ENCODE measurements around the gene TMEM30B. TPM values are rescaled to one million over a fixed set of nuclear protein-coding genes. Genes with fewer than 3 reads are reported as not detected.

Gene TMEM30B
- total and polyA plus RNA-seq, 2 of the 8 experiments (the other 6 are each of a cell fraction or from before 2014, with no cell fraction given): 11.2 to 18.7 TPM

GRCh38 chr14:61246721-61247120, 34.4 kb downstream of the TMEM30B start:
- no peaks in the 10 kb centered on the region for H3K27me3 ChIP-seq (replicated peaks in 1 of 4; ENCODE audit: control insufficient read depth in 3 of 4, extremely low read depth in 1 of 4, insufficient read depth in 3 of 4, low read length in 3 of 4)
- H3K27ac ChIP-seq (ENCODE audit: low read depth, low read length): no peak overlapping the region
- no peak overlapping the region for H3K4ac ChIP-seq (replicated peaks; ENCODE audit: insufficient read length, low read depth, low read length)
- H2AFZ ChIP-seq (ENCODE audit: low read length): no peak overlapping the region
- H3K4me2 ChIP-seq (ENCODE audit: insufficient read depth in 1 of 2, low read depth in 2 of 2, low read length in 2 of 2): no peak overlapping the region
- no peak overlapping the region for H3K14ac ChIP-seq (ENCODE audit: insufficient read length)
- H2BK15ac ChIP-seq (ENCODE audit: low read length): no peak overlapping the region
- peaks cover 0 to 4% (median 0%) of the 10 kb centered on the region in 4 experiments; a peak in 2 of 7 replicates for H3K4me1 ChIP-seq (replicated peaks in 1 of 4; ENCODE audit: control insufficient read depth in 3 of 4, insufficient read depth in 4 of 4, low read length in 3 of 4)
- H3K23me2 ChIP-seq (ENCODE audit: low read depth, low read length): no peaks in the 10 kb centered on the region
- ChIA-PET POLR2A (ENCODE audit: partially characterized antibody) (interaction anchor here (0.6 kb wide), 1 partner anchor 597 kb away, joined by 4 read pairs; no protein-coding TSS in a partner anchor), CTCF (ENCODE audit: partially characterized antibody) (interaction anchor here (0.7 kb wide), 1 partner anchor 222 kb away, joined by 3 read pairs; no protein-coding TSS in a partner anchor)
- H3K18ac ChIP-seq (ENCODE audit: extremely low read depth, low read length): no peak overlapping the region
- no peaks in the 10 kb centered on the region for H3K36me3 ChIP-seq (ENCODE audit: control insufficient read depth in 2 of 4, insufficient read depth in 4 of 4, low read length in 3 of 4)
- H3K9ac ChIP-seq (replicated peaks in 1 of 4; ENCODE audit: extremely low read depth in 1 of 4, low read depth in 3 of 4, low read length in 3 of 4): no peak overlapping the region
- H3K56ac ChIP-seq (replicated peaks; ENCODE audit: insufficient read length, low read depth, low read length): no peak overlapping the region
- no peak overlapping the region for H2AK5ac ChIP-seq (ENCODE audit: low read depth, low read length)
- H3K79me2 ChIP-seq (ENCODE audit: control insufficient read depth in 1 of 2, insufficient read depth in 2 of 2, low read length in 2 of 2): no peaks in the 10 kb centered on the region
- DNase-seq (ENCODE audit: low read depth in 1 of 2, low spot score in 2 of 2) (no peak), FAIRE-seq (no peak)
- no peak overlapping the region for H4K91ac ChIP-seq (replicated peaks; ENCODE audit: insufficient read length, low read length)
- no peak overlapping the region for H2BK20ac ChIP-seq (ENCODE audit: low read length)
- no peak overlapping the region for H4K5ac ChIP-seq (ENCODE audit: insufficient read length, low read depth, low read length)
- H3K23ac ChIP-seq (ENCODE audit: insufficient read length): no peak overlapping the region
- no peak overlapping the region for H3K4me3 ChIP-seq (ENCODE audit: extremely low read depth in 1 of 4, insufficient read depth in 2 of 4, low read depth in 3 of 4, low read length in 4 of 4)
- no peaks in the 10 kb centered on the region for H4K20me1 ChIP-seq (replicated peaks in 1 of 2; ENCODE audit: control insufficient read depth in 1 of 2, insufficient read depth in 2 of 2, low read length in 2 of 2)
- H4K8ac ChIP-seq (ENCODE audit: extremely low read depth, insufficient read depth, low read length): no peak overlapping the region
- H2BK5ac ChIP-seq (ENCODE audit: low read depth, low read length): no peak overlapping the region
- H3K9me3 ChIP-seq (ENCODE audit: insufficient read depth in 2 of 2, low read depth in 1 of 2, low read length in 1 of 2): no peaks in the 10 kb centered on the region; a peak in 1 of 4 replicates
- no peak overlapping the region for H2BK12ac ChIP-seq (ENCODE audit: low read depth, low read length)
- H3K79me1 ChIP-seq (ENCODE audit: low read depth, low read length): no peaks in the 10 kb centered on the region
- no peak overlapping the region for H2BK120ac ChIP-seq (replicated peaks; ENCODE audit: low read depth, low read length)
- WGBS, 2 experiments (ENCODE audit: extremely low coverage in 1 of 2, insufficient coverage in 1 of 2, insufficient read length in 1 of 2, insufficient replicate concordance in 2 of 2, low coverage in 1 of 2, low lambda C conversion rate in 2 of 2, missing lambda C conversion rate in 1 of 2): 88% methylated on average over 4 of the region's 4 CpGs; no CpG with 5 or more reads in 1 of the 2 experiments
- TF ChIP-seq HDAC2 (IDR thresholded peaks at IDR 0.05; ENCODE audit: borderline replicate concordance in 1 of 2, low read depth in 2 of 2, low read length in 2 of 2) (no peak), MAX (IDR thresholded peaks at IDR 0.05) (no peak), SAP30 (IDR thresholded peaks at IDR 0.05; ENCODE audit: insufficient read depth, insufficient replicate concordance, low read length) (no peak), RFX5 (IDR thresholded peaks at IDR 0.05; ENCODE audit: borderline replicate concordance, low read depth, low read length) (no peak), POLR2A (IDR thresholded peaks at IDR 0.05; ENCODE audit: control extremely low read depth in 1 of 2, low read depth in 2 of 2, low read length in 2 of 2) (no peak), SUZ12 (IDR thresholded peaks at IDR 0.05; ENCODE audit: low read length) (no peak), RBBP5 (IDR thresholded peaks at IDR 0.05; ENCODE audit: borderline replicate concordance, low read depth, low read length) (no peak), GABPA (IDR thresholded peaks at IDR 0.05; ENCODE audit: borderline replicate concordance, insufficient read depth, low read length) (no peak), TAF1 (IDR thresholded peaks at IDR 0.05; ENCODE audit: low read depth, low read length) (no peak), CHD1 (IDR thresholded peaks at IDR 0.05; ENCODE audit: low read depth, low read length) (no peak), KDM1A (IDR thresholded peaks at IDR 0.05; ENCODE audit: borderline replicate concordance, low read length) (no peak)

All from H1 (cell line).